ENCODE data around the gene PLEKHA6. TPM values are rescaled to one million over a fixed set of nuclear protein-coding genes. Genes with fewer than 3 reads are reported as not detected.
A peak's percentile ranks its signal among the peaks of the same experiment; 100 is the strongest.

PLEKHA6 gene
- total RNA-seq, 6 donors from 2014 or later, result 3.3 to 6.9 (median 4.9) TPM

DNA sequence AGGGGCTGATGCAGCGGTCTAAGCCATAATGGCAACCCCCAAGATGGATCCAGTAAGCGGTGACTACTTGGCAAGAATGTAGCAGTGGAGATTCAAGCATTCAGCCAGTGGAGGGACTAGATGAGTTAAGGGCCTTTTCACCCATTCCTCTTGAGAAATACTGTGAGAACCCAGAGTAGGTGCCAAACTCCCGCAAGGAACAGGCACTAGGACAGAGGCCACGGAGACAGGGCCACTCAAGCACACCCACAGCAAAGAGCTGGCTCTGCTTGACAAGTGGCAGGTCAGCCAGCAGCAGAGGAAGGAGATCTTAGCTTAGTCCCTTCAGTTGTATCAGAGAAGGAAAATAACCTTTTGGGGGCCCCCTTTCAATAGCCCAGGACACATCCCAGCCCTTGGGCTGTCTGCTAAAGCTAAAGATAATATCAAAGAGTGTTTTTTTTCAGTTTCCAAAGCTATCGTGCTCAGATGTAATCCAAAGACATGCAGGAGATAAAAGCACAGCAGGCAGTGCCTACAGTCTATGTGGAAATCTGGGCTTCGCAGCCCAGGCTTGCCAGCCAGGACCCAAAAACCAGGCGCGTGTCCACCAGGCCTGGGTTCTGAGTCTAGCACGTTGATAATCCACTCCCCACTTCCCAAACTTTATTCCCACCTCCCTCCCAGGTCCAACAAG is 83.9 kb downstream of the PLEKHA6 start:
- 69 to 81% methylated on average over 8 to 9 of the region's 9 CpGs for WGBS, 2 donors
- TF ChIP-seq EP300 (IDR thresholded peaks at IDR 0.05) (no peak), POLR2A (IDR thresholded peaks at IDR 0.05) (no peak), POLR2AphosphoS5 (IDR thresholded peaks at IDR 0.05) (no peak)
- TF ChIP-seq, protein P1, sequence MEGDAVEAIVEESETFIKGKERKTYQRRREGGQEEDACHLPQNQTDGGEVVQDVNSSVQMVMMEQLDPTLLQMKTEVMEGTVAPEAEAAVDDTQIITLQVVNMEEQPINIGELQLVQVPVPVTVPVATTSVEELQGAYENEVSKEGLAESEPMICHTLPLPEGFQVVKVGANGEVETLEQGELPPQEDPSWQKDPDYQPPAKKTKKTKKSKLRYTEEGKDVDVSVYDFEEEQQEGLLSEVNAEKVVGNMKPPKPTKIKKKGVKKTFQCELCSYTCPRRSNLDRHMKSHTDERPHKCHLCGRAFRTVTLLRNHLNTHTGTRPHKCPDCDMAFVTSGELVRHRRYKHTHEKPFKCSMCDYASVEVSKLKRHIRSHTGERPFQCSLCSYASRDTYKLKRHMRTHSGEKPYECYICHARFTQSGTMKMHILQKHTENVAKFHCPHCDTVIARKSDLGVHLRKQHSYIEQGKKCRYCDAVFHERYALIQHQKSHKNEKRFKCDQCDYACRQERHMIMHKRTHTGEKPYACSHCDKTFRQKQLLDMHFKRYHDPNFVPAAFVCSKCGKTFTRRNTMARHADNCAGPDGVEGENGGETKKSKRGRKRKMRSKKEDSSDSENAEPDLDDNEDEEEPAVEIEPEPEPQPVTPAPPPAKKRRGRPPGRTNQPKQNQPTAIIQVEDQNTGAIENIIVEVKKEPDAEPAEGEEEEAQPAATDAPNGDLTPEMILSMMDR (IDR thresholded peaks at IDR 0.05), result no peak
- peak in 1 of 2 donors; percentile 24 for ATAC-seq (ENCODE audit: low FRiP score in 2 of 2)
- Histone ChIP-seq H3K4me1 (peaks cover 0 to 18% (median 3%) of the 10 kb centered on the region in 4 donors), H3K27me3 (no peaks in the 10 kb centered on the region), H3K9me3 (no peaks in the 10 kb centered on the region), H3K36me3 (peaks cover 0 to 2% (median 0%) of the 10 kb centered on the region in 4 donors), H3K4me3 (no peak overlapping the region), H3K27ac (peak overlapping the region in 1 of 4 donors; percentile 9)
- DNase-seq, result peak in 1 of 2 donors; percentile 63

GRCh38 chr1:204274446-204274845 is 85.3 kb downstream of the PLEKHA6 start:
- H3K27ac ChIP-seq, result no peak overlapping the region
- no peaks in the 10 kb centered on the region for H3K27me3 ChIP-seq
- no peak for TF ChIP-seq EP300 (IDR thresholded peaks at IDR 0.05)
- TF ChIP-seq POLR2A (IDR thresholded peaks at IDR 0.05), result no peak
- no peak for TF ChIP-seq POLR2AphosphoS5 (IDR thresholded peaks at IDR 0.05)
- TF ChIP-seq, protein P1 (IDR thresholded peaks at IDR 0.05), result no peak
- DNase-seq, result no peak
- peaks cover 0 to 2% (median 0%) of the 10 kb centered on the region in 4 donors for H3K36me3 ChIP-seq
- no peaks in the 10 kb centered on the region for H3K9me3 ChIP-seq
- WGBS, 2 donors, result 63 to 69% methylated on average over 2 of the region's 2 CpGs
- H3K4me3 ChIP-seq, result no peak overlapping the region
- peaks cover 0 to 18% (median 3%) of the 10 kb centered on the region in 4 donors for H3K4me1 ChIP-seq
- no peak for ATAC-seq (ENCODE audit: low FRiP score in 2 of 2)

- H3K36me3 ChIP-seq, result peaks cover 0 to 2% (median 0%) of the 10 kb centered on the region in 4 donors
- H3K27me3 ChIP-seq, result no peaks in the 10 kb centered on the region
- no peak for DNase-seq
- WGBS, 2 donors, result 32 to 36% methylated on average over 1 of the region's 1 CpG
- peaks cover 0 to 13% (median 3%) of the 10 kb centered on the region in 4 donors for H3K4me1 ChIP-seq
- H3K9me3 ChIP-seq, result no peaks in the 10 kb centered on the region
- no peak overlapping the region for H3K27ac ChIP-seq
- H3K4me3 ChIP-seq, result no peak overlapping the region
- no peak for ATAC-seq (ENCODE audit: low FRiP score in 2 of 2)
- TF ChIP-seq POLR2A (IDR thresholded peaks at IDR 0.05) (no peak), POLR2AphosphoS5 (IDR thresholded peaks at IDR 0.05) (no peak)
- TF ChIP-seq, protein P1 (IDR thresholded peaks at IDR 0.05), result no peak
Measured at GRCh38 chr1:204272505-204272904, 87.2 kb downstream of the PLEKHA6 start.

DNA sequence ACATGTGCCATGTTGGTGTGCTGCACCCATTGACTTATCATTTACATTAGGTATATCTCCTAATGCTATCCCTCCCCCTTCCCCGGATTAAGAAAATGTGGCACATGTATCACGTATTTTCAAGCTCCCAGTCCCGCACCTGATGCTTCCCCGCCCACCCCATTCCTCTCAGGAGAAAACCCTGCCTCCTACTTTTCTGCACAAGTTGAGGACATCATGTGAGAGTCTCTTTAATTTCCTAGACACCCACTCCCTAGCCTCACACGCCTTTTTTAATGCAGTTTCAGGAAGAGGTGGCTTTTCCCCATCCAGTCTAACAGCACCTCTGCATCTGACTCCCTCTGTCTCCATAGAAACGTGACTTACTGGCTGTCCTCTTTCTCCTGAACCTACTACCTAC is 87.8 kb downstream of the PLEKHA6 start:
- TF ChIP-seq POLR2A (IDR thresholded peaks at IDR 0.05), result no peak
- TF ChIP-seq, protein P1 (IDR thresholded peaks at IDR 0.05), result no peak
- TF ChIP-seq POLR2AphosphoS5 (IDR thresholded peaks at IDR 0.05), result no peak
- TF ChIP-seq EP300 (IDR thresholded peaks at IDR 0.05), result no peak
- DNase-seq (no peak), ATAC-seq (ENCODE audit: low FRiP score in 2 of 2) (no peak)

DNA sequence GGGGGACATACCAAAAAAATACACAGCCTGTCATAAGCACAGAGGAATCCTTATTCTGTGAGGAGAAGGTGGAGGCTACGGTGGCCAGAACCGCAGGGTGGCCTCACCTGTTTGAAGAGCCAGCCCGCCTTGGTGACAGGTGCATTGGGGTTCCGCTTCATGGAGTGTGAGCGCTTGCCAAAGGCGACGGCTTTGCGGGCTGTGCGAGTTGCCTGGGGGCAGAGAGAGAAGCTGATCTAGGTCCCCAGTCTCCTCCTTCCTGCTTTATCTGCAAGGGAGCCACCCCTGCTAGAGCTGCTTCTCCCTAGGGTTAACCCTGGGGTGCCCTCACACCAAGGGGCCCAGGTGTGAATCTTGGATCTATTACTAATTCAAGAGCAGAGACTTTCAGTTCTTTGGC is 91.6 kb downstream of the PLEKHA6 start:
- TF ChIP-seq POLR2A (IDR thresholded peaks at IDR 0.05), result no peak
- TF ChIP-seq, protein P1 (IDR thresholded peaks at IDR 0.05), result no peak
- TF ChIP-seq POLR2AphosphoS5 (IDR thresholded peaks at IDR 0.05), result no peak
- TF ChIP-seq EP300 (IDR thresholded peaks at IDR 0.05), result no peak
- no peaks in the 10 kb centered on the region for H3K9me3 ChIP-seq
- no peak overlapping the region for H3K4me3 ChIP-seq
- H3K27ac ChIP-seq, result no peak overlapping the region
- no peak for ATAC-seq (ENCODE audit: low FRiP score in 2 of 2)
- no peaks in the 10 kb centered on the region for H3K27me3 ChIP-seq
- 81 to 88% methylated on average over 9 of the region's 9 CpGs for WGBS, 2 donors
- no peak for DNase-seq
- peaks cover 0 to 7% (median 4%) of the 10 kb centered on the region in 4 donors for H3K4me1 ChIP-seq
- peaks cover 0 to 2% (median 0%) of the 10 kb centered on the region in 4 donors for H3K36me3 ChIP-seq

More for the DNA sequence above, 87.8 kb downstream of the PLEKHA6 start:
- WGBS, 2 donors, result 72 to 84% methylated on average over 6 of the region's 6 CpGs
- H3K4me1 ChIP-seq, result peaks cover 0 to 13% (median 3%) of the 10 kb centered on the region in 4 donors
- no peak overlapping the region for H3K4me3 ChIP-seq
- peaks cover 0 to 2% (median 0%) of the 10 kb centered on the region in 4 donors for H3K36me3 ChIP-seq
- no peaks in the 10 kb centered on the region for H3K27me3 ChIP-seq
- H3K9me3 ChIP-seq, result no peaks in the 10 kb centered on the region
- H3K27ac ChIP-seq, result no peak overlapping the region
